Measurements from ENCODE around the gene RSU1. TPM values are rescaled to one million over a fixed set of nuclear protein-coding genes. Genes with fewer than 3 reads are reported as not detected.

Gene RSU1
- total and polyA plus RNA-seq, 2 of the 13 experiments (the other 11 are each of a cell fraction or from before 2014, with no cell fraction given), result 32.3 to 35.1 TPM

GRCh38 chr10:16716051-16716450 is 101.2 kb downstream of the RSU1 start:
- H3K9ac ChIP-seq (ENCODE audit: insufficient read depth, low read depth, low read length), result no peak overlapping the region
- no peaks in the 10 kb centered on the region for H3K79me2 ChIP-seq (ENCODE audit: insufficient read depth, low read length)
- CTCF ChIA-PET (ENCODE audit: low intra/inter-chr PET ratio, low total read pairs), result no interaction called here
- no peak overlapping the region for H3K27ac ChIP-seq (ENCODE audit: extremely low read length, insufficient read depth, low read length)
- no TSS peak for BruUV-seq (replicated peaks)
- in situ Hi-C loops (cut with HindIII; ENCODE audit: extremely low pct_ligation_motif_present, low pct_unique_long_range_greater_than_20kb) (no loop called here), intact Hi-C loops (cut with micrococcal nuclease; ENCODE audit: unreplicated experiment) (no loop called here)
- no peak for FAIRE-seq
- no peak overlapping the region for H3K4me3 ChIP-seq (replicated peaks in 1 of 3; ENCODE audit: insufficient read depth in 1 of 3, low read depth in 2 of 3, low read length in 3 of 3)
- no peak overlapping the region for H2AFZ ChIP-seq (ENCODE audit: low read length)
- POLR2A ChIA-PET, result no interaction called here
- no peak for TF ChIP-seq ZNF773 (CRISPR knock-in tag; IDR thresholded peaks at IDR 0.05; ENCODE audit: borderline replicate concordance)
- TF ChIP-seq ZNF709 (CRISPR knock-in tag; IDR thresholded peaks at IDR 0.05), result no peak
- TF ChIP-seq ZNF766 (CRISPR knock-in tag; IDR thresholded peaks at IDR 0.05; ENCODE audit: borderline replicate concordance), result no peak
- TF ChIP-seq PITX1 (CRISPR knock-in tag; IDR thresholded peaks at IDR 0.05), result no peak
- no peak for TF ChIP-seq EED (CRISPR knock-in tag; IDR thresholded peaks at IDR 0.05)
- no peak for TF ChIP-seq ZNF576 (CRISPR knock-in tag; IDR thresholded peaks at IDR 0.05)
- no peak for TF ChIP-seq EP300 (IDR thresholded peaks at IDR 0.05; ENCODE audit: low read depth in 2 of 2, low read length in 2 of 2)
- no peak for TF ChIP-seq EP300 (CRISPR knock-in tag; IDR thresholded peaks at IDR 0.05; ENCODE audit: borderline replicate concordance)
- no peak for TF ChIP-seq ZNF800 (CRISPR knock-in tag; IDR thresholded peaks at IDR 0.05)
- TF ChIP-seq SYNCRIP (IDR thresholded peaks at IDR 0.05; ENCODE audit: insufficient read depth, low read depth, low read length), result no peak
- TF ChIP-seq TEF (CRISPR knock-in tag; IDR thresholded peaks at IDR 0.05), result no peak
- TF ChIP-seq ZNF724P (CRISPR knock-in tag; IDR thresholded peaks at IDR 0.05; ENCODE audit: borderline replicate concordance), result no peak
- no peak for TF ChIP-seq ZNF331 (CRISPR knock-in tag; IDR thresholded peaks at IDR 0.05)
- no peak for TF ChIP-seq PLRG1 (conservative IDR thresholded peaks at IDR 0.05)
- no peak for TF ChIP-seq ZFX (CRISPR knock-in tag; IDR thresholded peaks at IDR 0.05; ENCODE audit: low read depth)
- peaks cover 28% of the 10 kb centered on the region for H3K9me3 ChIP-seq (ENCODE audit: low read length)
- H3K36me3 ChIP-seq (replicated peaks in 1 of 2; ENCODE audit: control insufficient read depth in 1 of 2, insufficient read depth in 2 of 2, low read length in 2 of 2), result no peaks in the 10 kb centered on the region
- H4K20me1 ChIP-seq (ENCODE audit: insufficient read depth, low read length), result no peaks in the 10 kb centered on the region
- WGBS (ENCODE audit: low lambda C conversion rate), result 84% methylated on average over 5 of the region's 5 CpGs
- no peak for DNase-seq (ENCODE audit: low spot score)
- H3K4me1 ChIP-seq (ENCODE audit: insufficient read depth, low read length), result no peaks in the 10 kb centered on the region
- ATAC-seq, result no peak
- no peak overlapping the region for H3K4me2 ChIP-seq (ENCODE audit: low read depth, low read length)
- no peaks in the 10 kb centered on the region for H3K27me3 ChIP-seq (ENCODE audit: control insufficient read depth in 1 of 2, insufficient read depth in 2 of 2, low read length in 2 of 2)

Measured in HepG2 (cell line).